PC-3 (cell line): ENCODE data around the gene PPP1R12B. TPM values are rescaled to one million over a fixed set of nuclear protein-coding genes. Genes with fewer than 3 reads are reported as not detected.
"Not testable (repeated sequence)": the region's sequence is repeated elsewhere in the genome, so short reads cannot be mapped to it uniquely, and the experiment has no call there.

ENCODE experiments used
- ATAC-seq: fragments of 200-7000 bp; cut with Tn5 transposase; 2 replicates; pipeline ENCODE4 v1.9.1; 2020; ENCODE audit warnings: mild to moderate bottlenecking, moderate library complexity
- BruUV-seq: library from RNA; stranded (reverse); fragments of 400-500 nt; replicated peaks from 2 replicates; lab custom pipeline; 2021; lab: Mats Ljungman, UMichigan
- CTCF ChIA-PET: fragments of 300-600 bp; sonication (Branson Sonifier 250); formaldehyde crosslinking; loops from one replicate; lab custom pipeline; 2022; ENCODE audit warnings: antibody characterized with exemption; lab: Charles Lee
- POLR2A ChIA-PET: fragments of 300-600 bp; sonication (Branson Sonifier 250); formaldehyde crosslinking; loops from one replicate; lab custom pipeline; 2022; ENCODE audit warnings: antibody characterized with exemption; ENCODE audit not compliant: unreplicated experiment; lab: Charles Lee
- DNase-seq: peaks from one replicate; pipeline ENCODE4 v3.0.0-alpha.2; 2015
- H2AFZ ChIP-seq: fragments of 300-600 bp; sonication (generic); 2 replicates; pipeline ENCODE4 v1.6.0; 2016; ENCODE audit warnings: antibody characterized with exemption, low read length
- H3F3A ChIP-seq: fragments of 300-600 bp; sonication (generic); one replicate; pipeline ENCODE4 v1.6.0; 2017; ENCODE audit warnings: antibody characterized with exemption, low read length, control low read depth, mild to moderate bottlenecking; ENCODE audit not compliant: unreplicated experiment
- H3K27ac ChIP-seq: fragments of 300-600 bp; sonication (generic); 2 replicates; pipeline ENCODE4 v1.5.1; 2016; ENCODE audit warnings: mild to moderate bottlenecking, low read length
- H3K27me3 ChIP-seq: fragments of 300-600 bp; sonication (generic); 2 replicates; pipeline ENCODE4 v1.6.1; 2016; ENCODE audit warnings: low read length, mixed read lengths
- H3K36me3 ChIP-seq: fragments of 300-600 bp; sonication (generic); 2 replicates; pipeline ENCODE4 v1.6.1; 2016; ENCODE audit warnings: low read depth, mixed run types, low read length, mixed read lengths
- H3K4me1 ChIP-seq: fragments of 300-600 bp; sonication (generic); 2 replicates; pipeline ENCODE4 v1.5.1; 2016; ENCODE audit warnings: low read length; ENCODE audit not compliant: insufficient read depth
- H3K4me2 ChIP-seq: fragments of 300-600 bp; sonication (generic); 2 replicates; pipeline ENCODE4 v1.6.0; 2016; ENCODE audit warnings: low read length
- H3K4me3 ChIP-seq: fragments of 300-600 bp; sonication (generic); 2 replicates; pipeline ENCODE4 v1.5.1; 2016; ENCODE audit warnings: mild to moderate bottlenecking, low read length, mixed read lengths
- H3K79me2 ChIP-seq: fragments of 300-600 bp; sonication (generic); 2 replicates; pipeline ENCODE4 v1.6.1; 2017; ENCODE audit warnings: low read length, mixed read lengths
- H3K9ac ChIP-seq: fragments of 300-600 bp; sonication (generic); 2 replicates; pipeline ENCODE4 v1.6.0; 2016; ENCODE audit warnings: mild to moderate bottlenecking, low read length
- H3K9me2 ChIP-seq: fragments of 300-600 bp; sonication (generic); replicated peaks from 2 replicates; pipeline ENCODE4 v1.6.1; 2016; ENCODE audit warnings: mixed run types, low read length, mixed read lengths
- H3K9me3 ChIP-seq: fragments of 300-600 bp; sonication (generic); 2 replicates; pipeline ENCODE4 v1.6.1; 2016; ENCODE audit warnings: low read length, mixed read lengths
- H4K20me1 ChIP-seq: fragments of 300-600 bp; sonication (generic); 2 replicates; pipeline ENCODE4 v1.6.1; 2016; ENCODE audit warnings: low read length, mixed read lengths
- CTCF ChIP-seq: fragments of 300-600 bp; sonication (generic); conservative IDR thresholded peaks from 2 replicates; pipeline ENCODE4 v1.5.1; 2017; ENCODE audit warnings: antibody characterized with exemption, low read depth, mild to moderate bottlenecking, low read length
- EZH2 ChIP-seq: fragments of 300-600 bp; sonication (generic); IDR thresholded peaks from one replicate; pipeline ENCODE4 v1.6.1; 2017; ENCODE audit warnings: antibody characterized with exemption, mild to moderate bottlenecking, low read length; ENCODE audit not compliant: unreplicated experiment
- EZH2phosphoT487 ChIP-seq: fragments of 300-600 bp; sonication (generic); IDR thresholded peaks from 2 replicates; pipeline ENCODE4 v1.6.1; 2018; ENCODE audit warnings: mild to moderate bottlenecking, antibody characterized with exemption, low read length, borderline replicate concordance
- intact Hi-C: fragments of 100-400 bp; cut with micrococcal nuclease; formaldehyde crosslinking; loops from 2 replicates; pipeline ENCODE4 v1.9.0; 2023
- total RNA-seq: library from RNA; depleted of rRNA; stranded (reverse); fragments of >200 nt; gene quantifications from 2 replicates; pipeline ENCODE4 v1.2.3, GENCODE V29; 2014

The PPP1R12B gene
- total RNA-seq, 1 experiment from 2014 or later: 2.0 TPM

DNA sequence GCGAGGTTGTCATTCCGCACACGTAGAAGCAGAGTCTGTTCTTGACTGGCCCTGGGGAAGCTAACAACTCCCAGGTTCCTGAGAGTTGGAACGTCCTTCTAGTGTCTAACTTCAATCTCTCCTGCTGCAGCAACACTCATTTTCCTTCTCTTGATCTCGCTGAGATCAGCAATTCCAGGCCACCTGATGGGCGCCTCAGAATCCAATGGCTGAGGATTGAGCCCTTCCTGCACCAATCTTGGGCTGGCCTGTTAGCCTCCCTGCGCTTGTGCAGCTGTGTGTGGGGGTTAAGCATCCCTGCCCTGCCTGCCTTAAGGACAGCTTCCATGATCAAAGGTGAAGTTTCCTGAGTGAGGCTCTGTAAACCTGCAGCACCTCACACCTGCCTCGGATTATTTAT is 273.9 kb downstream of the PPP1R12B start:
- BruUV-seq: no TSS peak
- Histone ChIP-seq H3K79me2 (no peaks in the 10 kb centered on the region), H4K20me1 (no peaks in the 10 kb centered on the region), H3K4me3 (no peak overlapping the region), H3K4me2 (no peak overlapping the region), H3F3A (no peaks in the 10 kb centered on the region), H2AFZ (no peak overlapping the region), H3K27me3 (no peaks in the 10 kb centered on the region), H3K9me3 (no peaks in the 10 kb centered on the region), H3K9ac (no peak overlapping the region), H3K27ac (no peak overlapping the region), H3K9me2 (no peaks in the 10 kb centered on the region), H3K36me3 (no peaks in the 10 kb centered on the region), H3K4me1 (no peaks in the 10 kb centered on the region)
- intact Hi-C loops: no loop called here
- CTCF ChIA-PET: no interaction called here
- ATAC-seq: no peak
- POLR2A ChIA-PET: interaction anchor here (0.6 kb wide), 1 partner anchor 275 kb away, joined by 3 read pairs; no protein-coding TSS in a partner anchor
- TF ChIP-seq CTCF: no peak
- no peak for TF ChIP-seq EZH2
- TF ChIP-seq EZH2phosphoT487: no peak
- DNase-seq: no peak

DNA sequence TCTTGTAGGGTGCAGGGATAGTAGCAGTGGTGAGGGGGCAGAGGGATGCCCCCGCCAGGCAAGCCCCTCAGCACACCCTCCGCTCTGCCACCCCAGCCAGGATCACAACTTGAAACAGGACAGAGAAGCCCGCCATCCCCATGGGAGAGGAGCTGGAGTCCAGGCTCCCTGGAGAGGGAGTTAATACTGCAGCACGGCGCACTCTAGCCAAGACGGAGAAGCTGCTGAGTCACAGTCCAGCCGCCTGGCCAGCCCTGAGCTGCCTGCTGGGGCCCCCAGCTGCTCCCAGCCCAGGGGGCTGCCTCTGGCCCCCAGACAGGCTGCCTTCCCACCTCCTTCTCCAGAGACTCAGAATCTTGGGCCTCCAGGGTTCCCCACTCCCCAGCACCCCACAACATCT is 274.6 kb downstream of the PPP1R12B start:
- DNase-seq (no peak), ATAC-seq (0 out of 2 replicates have a peak, but pooled peaks have one; percentile 25)
- Histone ChIP-seq H3F3A (no peaks in the 10 kb centered on the region), H3K9ac (no peak overlapping the region), H3K9me2 (no peaks in the 10 kb centered on the region), H2AFZ (no peak overlapping the region), H4K20me1 (no peaks in the 10 kb centered on the region), H3K79me2 (no peaks in the 10 kb centered on the region), H3K4me1 (no peaks in the 10 kb centered on the region), H3K9me3 (no peaks in the 10 kb centered on the region), H3K27me3 (no peaks in the 10 kb centered on the region), H3K27ac (no peak overlapping the region), H3K4me3 (no peak overlapping the region), H3K4me2 (no peak overlapping the region), H3K36me3 (no peaks in the 10 kb centered on the region)
- TF ChIP-seq EZH2: no peak
- intact Hi-C loops: no loop called here
- no TSS peak for BruUV-seq
- ChIA-PET POLR2A (no interaction called here), CTCF (no interaction called here)

- ATAC-seq, H3K4me3 ChIP-seq, H3K4me1 ChIP-seq, DNase-seq, H4K20me1 ChIP-seq, H3K4me2 ChIP-seq, H3K27me3 ChIP-seq, POLR2A ChIA-PET, H3K36me3 ChIP-seq, H3K9me3 ChIP-seq, H3K27ac ChIP-seq, H3F3A ChIP-seq, intact Hi-C loops, CTCF ChIA-PET, H3K9ac ChIP-seq, H2AFZ ChIP-seq, H3K9me2 ChIP-seq, BruUV-seq, H3K79me2 ChIP-seq: not testable (repeated sequence)
These were observed 275.0 kb downstream of the PPP1R12B start for GRCh38 chr1:202623476-202623875.

- CTCF ChIA-PET: no interaction called here
- Histone ChIP-seq H3K27me3 (no peaks in the 10 kb centered on the region), H2AFZ (no peak overlapping the region), H3F3A (no peaks in the 10 kb centered on the region), H3K79me2 (no peaks in the 10 kb centered on the region), H3K4me3 (no peak overlapping the region), H3K27ac (no peak overlapping the region), H3K9me3 (no peaks in the 10 kb centered on the region), H4K20me1 (no peaks in the 10 kb centered on the region), H3K9ac (no peak overlapping the region), H3K36me3 (no peaks in the 10 kb centered on the region), H3K4me2 (no peak overlapping the region), H3K4me1 (no peaks in the 10 kb centered on the region), H3K9me2 (no peaks in the 10 kb centered on the region)
- intact Hi-C loops: no loop called here
- no peak for ATAC-seq
- no peak for TF ChIP-seq EZH2phosphoT487
- no peak for TF ChIP-seq EZH2
- TF ChIP-seq CTCF: no peak
- BruUV-seq: no TSS peak
- POLR2A ChIA-PET: no interaction called here
- DNase-seq: no peak
These were observed 275.7 kb downstream of the PPP1R12B start for GRCh38 chr1:202624088-202624780.
